Keratinocyte (primary cell): ENCODE measurements around the gene KASH5. TPM values are rescaled to one million over a fixed set of nuclear protein-coding genes. Genes with fewer than 3 reads are reported as not detected.

Experiments
- DNase-seq: peaks from one replicate; pipeline ENCODE4 v3.0.0-alpha.2; 2011; ENCODE audit warnings: low read depth, missing footprints, low spot score
- FAIRE-seq: peaks from 2 replicates; lab custom pipeline; 2011; peaks lifted over from hg19 to GRCh38; lab: Jason Lieb, UNC
- H2AFZ ChIP-seq: 2 replicates; pipeline ENCODE4 v1.6.0; 2012; ENCODE audit warnings: low read length, control low read depth, inconsistent platforms; ENCODE audit not compliant: control insufficient read depth
- H3K27ac ChIP-seq: 2 replicates; pipeline ENCODE4 v1.5.1; 2011; ENCODE audit warnings: low read length; ENCODE audit not compliant: control insufficient read depth, insufficient read depth
- H3K27me3 ChIP-seq: 3 replicates; pipeline ENCODE4 v1.6.0; 2011; ENCODE audit warnings: low read length; ENCODE audit not compliant: control insufficient read depth, insufficient read depth; ENCODE audit errors: extremely low read depth
- H3K36me3 ChIP-seq, 2 experiments: 2 replicates in 1 of 2; 3 replicates in 1 of 2; pipeline ENCODE4 v1.5.1; 2011; ENCODE audit warnings: low read length in 2 of 2, mild to moderate bottlenecking in 1 of 2; ENCODE audit not compliant: control insufficient read depth in 2 of 2, insufficient read depth in 2 of 2; ENCODE audit errors: extremely low read depth in 1 of 2
- H3K4me1 ChIP-seq: 3 replicates; pipeline ENCODE4 v1.5.1; 2011; ENCODE audit warnings: low read length; ENCODE audit not compliant: control insufficient read depth, insufficient read depth; ENCODE audit errors: extremely low read depth
- H3K4me2 ChIP-seq: 3 replicates; pipeline ENCODE4 v1.6.0; 2011; ENCODE audit warnings: low read depth, low read length; ENCODE audit not compliant: control insufficient read depth, insufficient read depth; ENCODE audit errors: extremely low read depth
- H3K4me3 ChIP-seq, 3 experiments: fragments of 200-600 bp in 1 of 3; sonication (generic) in 1 of 3; 2 replicates in 2 of 3; 3 replicates in 1 of 3; pipeline ENCODE4 v1.5.1; 2011 to 2016; ENCODE audit warnings: low read length in 3 of 3, mild to moderate bottlenecking in 3 of 3, control low read depth in 2 of 3, inconsistent platforms in 1 of 3, low read depth in 1 of 3, mixed read lengths in 1 of 3, mixed run types in 1 of 3, moderate library complexity in 1 of 3; ENCODE audit not compliant: control insufficient read depth in 2 of 3, insufficient read depth in 2 of 3; ENCODE audit errors: extremely low read depth in 1 of 3
- H3K79me2 ChIP-seq: 2 replicates; pipeline ENCODE4 v1.6.0; 2012; ENCODE audit warnings: low read length; ENCODE audit not compliant: control insufficient read depth, insufficient read depth
- H3K9ac ChIP-seq: 3 replicates; pipeline ENCODE4 v1.6.0; 2011; ENCODE audit warnings: low read length; ENCODE audit not compliant: control insufficient read depth, insufficient read depth; ENCODE audit errors: extremely low read depth
- H3K9me1 ChIP-seq: 3 replicates; pipeline ENCODE4 v1.6.0; 2011; ENCODE audit warnings: low read length; ENCODE audit not compliant: control insufficient read depth, insufficient read depth; ENCODE audit errors: extremely low read depth
- H3K9me3 ChIP-seq: 2 replicates; pipeline ENCODE4 v1.5.1; 2012; ENCODE audit warnings: low read depth, low read length; ENCODE audit not compliant: control insufficient read depth
- H4K20me1 ChIP-seq: 3 replicates; pipeline ENCODE4 v1.6.0; 2011; ENCODE audit warnings: low read length; ENCODE audit not compliant: control insufficient read depth, insufficient read depth; ENCODE audit errors: extremely low read depth
- EZH2 ChIP-seq: IDR thresholded peaks from one replicate; pipeline ENCODE4 v1.6.1; 2012; ENCODE audit warnings: inconsistent platforms, mild to moderate bottlenecking, low read length, moderate library complexity
- dilution Hi-C: fragments of 300-500 bp; cut with MboI; formaldehyde crosslinking; loops from one replicate; pipeline ENCODE4 v1.7.0; 2020; ENCODE audit warnings: low sequenced_read_pairs; ENCODE audit not compliant: extremely low pct_ligation_motif_present
- polyA plus RNA-seq, 5 experiments: library from polyadenylated mRNA; depleted of rRNA in 3 of 5; stranded (reverse) in 3 of 5; stranded (forward) in 1 of 5; unstranded in 1 of 5; fragments of >200 nt; gene quantifications; 1 replicate in 1 of 5; 2 replicates in 3 of 5; 3 replicates in 1 of 5; pipeline versions ENCODE4 v1.2.1 to v1.2.3, GENCODE V29; 2011 to 2012; ENCODE audit warnings: missing spikeins in 2 of 5, low read depth in 1 of 5, low replicate concordance in 1 of 5
- TF ChIP-seq, protein P1 (sequence below), 3 experiments: IDR thresholded peaks in 1 of 3; conservative IDR thresholded peaks in 1 of 3; optimal IDR thresholded peaks in 1 of 3; 2 replicates in 2 of 3; 3 replicates in 1 of 3; pipeline versions ENCODE3 to v1.5.1; 2011; ENCODE audit warnings: low read length in 3 of 3, mild to moderate bottlenecking in 3 of 3, moderate library complexity in 2 of 3, control low read depth in 1 of 3, inconsistent platforms in 1 of 3; ENCODE audit not compliant: insufficient read depth in 2 of 3; ENCODE audit errors: extremely low read depth in 1 of 3

KASH5 gene
- polyA plus RNA-seq, 1 donor (not counting 4 experiments of a cell fraction or from before 2014, with no cell fraction given): not detected

DNA sequence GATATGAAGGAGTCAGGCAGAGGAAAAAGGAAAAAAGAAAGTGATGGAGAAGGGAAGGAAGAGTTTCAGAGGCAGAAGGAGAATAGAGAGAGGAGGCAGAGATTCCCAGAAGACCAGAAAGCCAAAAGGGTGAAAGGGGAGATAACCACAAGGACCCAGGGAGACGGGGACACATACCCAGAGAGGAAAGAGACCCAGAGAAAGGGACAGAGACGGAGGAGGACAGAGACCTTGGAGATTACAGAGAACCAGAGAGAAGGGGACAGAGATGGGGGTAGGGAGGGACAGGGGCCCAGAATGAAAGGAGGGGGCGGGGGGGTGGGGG, 33.8 kb downstream of the KASH5 start:
- no peak for DNase-seq
- H3K79me2 ChIP-seq: no peaks in the 10 kb centered on the region

DNA sequence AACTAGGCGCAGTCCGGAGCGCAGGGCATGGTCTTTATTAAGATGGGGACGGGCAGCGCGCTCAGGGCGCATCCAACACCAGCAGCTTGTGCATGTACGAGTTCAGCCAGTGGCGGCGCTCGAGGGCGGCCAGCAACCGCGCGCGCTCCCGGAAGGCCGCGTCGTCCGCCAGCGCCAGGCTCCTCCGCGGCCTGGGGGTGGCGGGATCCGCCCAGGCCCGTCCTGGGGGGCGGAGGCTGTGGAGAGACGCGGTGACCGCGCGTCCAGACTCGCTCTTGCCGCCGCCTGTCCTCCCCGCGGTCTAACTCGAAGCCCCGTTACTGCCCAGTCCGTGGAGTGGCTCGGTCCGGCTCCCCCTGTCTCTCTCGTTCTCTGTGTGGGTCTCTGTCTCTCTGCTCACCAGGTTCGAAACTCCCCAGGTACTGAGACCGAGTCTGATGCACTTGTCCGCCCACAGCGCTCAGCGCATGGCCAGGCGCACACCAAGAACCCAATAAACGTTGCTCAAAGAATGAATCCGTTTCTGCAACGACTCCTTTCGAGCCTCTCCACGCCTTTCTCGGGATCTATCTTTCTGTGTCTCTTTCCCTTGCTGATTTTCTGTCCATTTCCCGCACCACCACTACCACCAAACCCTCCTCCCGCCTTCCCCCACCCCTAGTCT, 34.5 kb downstream of the KASH5 start:
- Histone ChIP-seq H3K9me3 (no peaks in the 10 kb centered on the region), H2AFZ (no peak overlapping the region), H3K4me2 (peak overlapping the region; percentile 40), H3K79me2 (no peaks in the 10 kb centered on the region), H3K27me3 (peaks cover 85% of the 10 kb centered on the region), H3K27ac (no peak overlapping the region), H4K20me1 (no peaks in the 10 kb centered on the region), H3K9me1 (no peaks in the 10 kb centered on the region), H3K9ac (no peak overlapping the region), H3K36me3 (no peaks in the 10 kb centered on the region), H3K4me1 (no peaks in the 10 kb centered on the region), H3K4me3 (no peak overlapping the region)
- dilution Hi-C loops: no loop called here
- DNase-seq (no peak), FAIRE-seq (no peak)
- peak; percentile 65 for TF ChIP-seq EZH2
- TF ChIP-seq, protein P1, sequence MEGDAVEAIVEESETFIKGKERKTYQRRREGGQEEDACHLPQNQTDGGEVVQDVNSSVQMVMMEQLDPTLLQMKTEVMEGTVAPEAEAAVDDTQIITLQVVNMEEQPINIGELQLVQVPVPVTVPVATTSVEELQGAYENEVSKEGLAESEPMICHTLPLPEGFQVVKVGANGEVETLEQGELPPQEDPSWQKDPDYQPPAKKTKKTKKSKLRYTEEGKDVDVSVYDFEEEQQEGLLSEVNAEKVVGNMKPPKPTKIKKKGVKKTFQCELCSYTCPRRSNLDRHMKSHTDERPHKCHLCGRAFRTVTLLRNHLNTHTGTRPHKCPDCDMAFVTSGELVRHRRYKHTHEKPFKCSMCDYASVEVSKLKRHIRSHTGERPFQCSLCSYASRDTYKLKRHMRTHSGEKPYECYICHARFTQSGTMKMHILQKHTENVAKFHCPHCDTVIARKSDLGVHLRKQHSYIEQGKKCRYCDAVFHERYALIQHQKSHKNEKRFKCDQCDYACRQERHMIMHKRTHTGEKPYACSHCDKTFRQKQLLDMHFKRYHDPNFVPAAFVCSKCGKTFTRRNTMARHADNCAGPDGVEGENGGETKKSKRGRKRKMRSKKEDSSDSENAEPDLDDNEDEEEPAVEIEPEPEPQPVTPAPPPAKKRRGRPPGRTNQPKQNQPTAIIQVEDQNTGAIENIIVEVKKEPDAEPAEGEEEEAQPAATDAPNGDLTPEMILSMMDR (optimal IDR thresholded peaks at IDR 0.05 in 1 of 3, IDR thresholded peaks at IDR 0.05 in 1 of 3, conservative IDR thresholded peaks at IDR 0.05 in 1 of 3; ENCODE audit: extremely low read depth in 1 of 3, insufficient read depth in 2 of 3, low read length in 3 of 3): peak; percentile 33 to 66 (median 54)

More for the DNA sequence above, 33.8 kb downstream of the KASH5 start:
- Histone ChIP-seq H3K4me2 (no peak overlapping the region), H3K27me3 (peaks cover 82% of the 10 kb centered on the region), H3K36me3 (no peaks in the 10 kb centered on the region), H3K27ac (no peak overlapping the region), H3K9me3 (no peaks in the 10 kb centered on the region), H4K20me1 (no peaks in the 10 kb centered on the region), H3K4me3 (no peak overlapping the region), H2AFZ (no peak overlapping the region), H3K9ac (no peak overlapping the region), H3K4me1 (no peaks in the 10 kb centered on the region), H3K9me1 (no peaks in the 10 kb centered on the region)
- TF ChIP-seq EZH2: no peak
- TF ChIP-seq, protein P1 (optimal IDR thresholded peaks at IDR 0.05 in 1 of 3, IDR thresholded peaks at IDR 0.05 in 1 of 3, conservative IDR thresholded peaks at IDR 0.05 in 1 of 3; ENCODE audit: extremely low read depth in 1 of 3, insufficient read depth in 2 of 3, low read length in 3 of 3): no peak
- dilution Hi-C loops: no loop called here
- FAIRE-seq: no peak
